IMR-90 (cell line): Measurements from ENCODE around the gene STX2. TPM values are rescaled to one million over a fixed set of nuclear protein-coding genes. Genes with fewer than 3 reads are reported as not detected.

Experiments used
- ATAC-seq: fragments of 200-7000 bp; cut with Tn5 transposase; 2 replicates; pipeline ENCODE4 v1.9.1; 2020; ENCODE audit warnings: low read depth, mild to moderate bottlenecking, moderate library complexity
- BruUV-seq: library from RNA; stranded (reverse); fragments of 400-500 nt; replicated peaks from 2 replicates; lab custom pipeline; 2021; lab: Mats Ljungman, UMichigan
- CTCF ChIA-PET: fragments of 300-600 bp; formaldehyde crosslinking; extraction: SDS; loops from one replicate; lab custom pipeline; 2021; ENCODE audit warnings: antibody characterized with exemption; lab: Yijun Ruan, JAX
- POLR2A ChIA-PET: fragments of 300-600 bp; sonication (Branson Sonifier 250); formaldehyde crosslinking; loops from one replicate; lab custom pipeline; 2022; ENCODE audit warnings: antibody characterized with exemption; ENCODE audit not compliant: unreplicated experiment; lab: Charles Lee
- DNase-seq: peaks from one replicate; pipeline ENCODE4 v3.0.0; 2013
- H2AFZ ChIP-seq: replicated peaks from 2 replicates; pipeline ENCODE3; 2013; ENCODE audit warnings: low read length, mild to moderate bottlenecking; ENCODE audit not compliant: poor library complexity
- H2AK5ac ChIP-seq: 2 replicates; pipeline ENCODE4 v1.6.1; 2013; ENCODE audit warnings: low read depth, low read length, inconsistent platforms
- H2AK9ac ChIP-seq: replicated peaks from 2 replicates; pipeline ENCODE3; 2013; ENCODE audit warnings: mild to moderate bottlenecking, low read depth, low read length, moderate library complexity; ENCODE audit not compliant: poor library complexity
- H2BK120ac ChIP-seq: 2 replicates; pipeline ENCODE4 v1.6.1; 2013; ENCODE audit warnings: low read depth, low read length, inconsistent platforms
- H2BK15ac ChIP-seq: 3 replicates; pipeline ENCODE4 v1.6.1; 2013; ENCODE audit warnings: low read depth, low read length, inconsistent platforms
- H2BK20ac ChIP-seq: 2 replicates; pipeline ENCODE4 v1.6.1; 2013; ENCODE audit warnings: low read depth, mild to moderate bottlenecking, inconsistent platforms, low read length, moderate library complexity
- H2BK5ac ChIP-seq: 2 replicates; pipeline ENCODE4 v1.6.1; 2013; ENCODE audit warnings: mild to moderate bottlenecking, low read depth, low read length, inconsistent platforms; ENCODE audit not compliant: poor library complexity, severe bottlenecking
- H3K14ac ChIP-seq: replicated peaks from 2 replicates; pipeline ENCODE4 v1.6.1; 2013; ENCODE audit warnings: low read depth, low read length, inconsistent platforms
- H3K18ac ChIP-seq: 2 replicates; pipeline ENCODE4 v1.6.1; 2013; ENCODE audit warnings: low read depth, low read length, control low read depth
- H3K23ac ChIP-seq: 2 replicates; pipeline ENCODE4 v1.6.1; 2013; ENCODE audit warnings: low read depth, low read length, inconsistent platforms
- H3K27ac ChIP-seq: 2 replicates; pipeline ENCODE4 v1.5.1; 2013; ENCODE audit warnings: mild to moderate bottlenecking, control low read depth, low read length; ENCODE audit not compliant: insufficient read depth
- H3K27me3 ChIP-seq: 2 replicates; pipeline ENCODE4 v1.6.1; 2013; ENCODE audit warnings: low read length; ENCODE audit not compliant: control insufficient read depth, insufficient read depth
- H3K36me3 ChIP-seq: 2 replicates; pipeline ENCODE4 v1.6.1; 2013; ENCODE audit warnings: low read length, mixed read lengths; ENCODE audit not compliant: control insufficient read depth, insufficient read depth
- H3K4ac ChIP-seq: 2 replicates; pipeline ENCODE4 v1.6.1; 2013; ENCODE audit warnings: low read depth, low read length, inconsistent platforms
- H3K4me1 ChIP-seq: 2 replicates; pipeline ENCODE4 v1.6.1; 2013; ENCODE audit warnings: low read length, mixed read lengths; ENCODE audit not compliant: control insufficient read depth, insufficient read depth
- H3K4me2 ChIP-seq: 2 replicates; pipeline ENCODE4 v1.6.1; 2013; ENCODE audit warnings: low read depth, mild to moderate bottlenecking, control low read depth, low read length, moderate library complexity
- H3K4me3 ChIP-seq: 2 replicates; pipeline ENCODE4 v1.5.1; 2013; ENCODE audit warnings: low read depth, mild to moderate bottlenecking, control low read depth, low read length, moderate library complexity; ENCODE audit not compliant: insufficient read depth
- H3K56ac ChIP-seq: 2 replicates; pipeline ENCODE4 v1.6.1; 2013; ENCODE audit warnings: low read length, inconsistent platforms; ENCODE audit not compliant: insufficient read depth; ENCODE audit errors: extremely low read depth
- H3K79me1 ChIP-seq, 2 experiments: 2 replicates each; pipeline ENCODE4 v1.6.1; 2013; ENCODE audit warnings: low read length in 2 of 2, inconsistent platforms in 1 of 2, low read depth in 1 of 2
- H3K9ac ChIP-seq: 2 replicates; pipeline ENCODE4 v1.6.1; 2013; ENCODE audit warnings: low read depth, low read length, control low read depth
- H3K9me1 ChIP-seq: 2 replicates; pipeline ENCODE4 v1.6.1; 2013; ENCODE audit warnings: low read length, inconsistent platforms; ENCODE audit not compliant: insufficient read depth
- H3K9me3 ChIP-seq: 2 replicates; pipeline ENCODE4 v1.6.1; 2013; ENCODE audit warnings: low read length; ENCODE audit not compliant: control insufficient read depth, insufficient read depth
- H4K20me1 ChIP-seq: 2 replicates; pipeline ENCODE4 v1.6.1; 2013; ENCODE audit warnings: low read length, inconsistent platforms; ENCODE audit not compliant: insufficient read depth
- H4K5ac ChIP-seq: 2 replicates; pipeline ENCODE4 v1.6.1; 2013; ENCODE audit warnings: mild to moderate bottlenecking, low read depth, low read length, control low read depth
- H4K8ac ChIP-seq, 2 experiments: 2 replicates each; pipeline ENCODE4 v1.6.1; 2013; ENCODE audit warnings: low read depth in 2 of 2, low read length in 2 of 2, control low read depth in 1 of 2, inconsistent platforms in 1 of 2
- H4K91ac ChIP-seq: 2 replicates; pipeline ENCODE4 v1.6.1; 2013; ENCODE audit warnings: low read depth, low read length, inconsistent platforms; ENCODE audit not compliant: insufficient read depth
- BHLHE40 ChIP-seq: fragments of 150-350 bp; IDR thresholded peaks from 2 replicates; pipeline ENCODE4 v1.6.1; 2016; ENCODE audit warnings: mild to moderate bottlenecking, low read depth, low read length
- FOS ChIP-seq: fragments of 150-350 bp; IDR thresholded peaks from 2 replicates; pipeline ENCODE4 v1.6.1; 2016; ENCODE audit warnings: low read depth, low read length
- MAZ ChIP-seq: IDR thresholded peaks from 2 replicates; pipeline ENCODE4 v1.6.1; 2012; ENCODE audit warnings: low read depth, mild to moderate bottlenecking, low read length, improper control_type of control experiment, moderate library complexity, borderline replicate concordance
- MXI1 ChIP-seq: IDR thresholded peaks from 2 replicates; pipeline ENCODE4 v1.6.1; 2012; ENCODE audit warnings: low read depth, mild to moderate bottlenecking, low read length, moderate library complexity, borderline replicate concordance
- NFE2L2 ChIP-seq: fragments of 150-350 bp; IDR thresholded peaks from 2 replicates; pipeline ENCODE4 v1.6.1; 2016; ENCODE audit warnings: low read depth, mild to moderate bottlenecking, low read length
- POLR2A ChIP-seq: IDR thresholded peaks from 2 replicates; pipeline ENCODE4 v1.6.1; 2012; ENCODE audit warnings: mild to moderate bottlenecking, low read depth, low read length
- SMC3 ChIP-seq: fragments of 150-350 bp; IDR thresholded peaks from 2 replicates; pipeline ENCODE4 v1.6.1; 2016; ENCODE audit warnings: low read depth, mild to moderate bottlenecking, antibody characterized with exemption, low read length, moderate library complexity
- USF2 ChIP-seq: fragments of 150-350 bp; IDR thresholded peaks from 2 replicates; pipeline ENCODE4 v1.6.1; 2017; ENCODE audit warnings: mild to moderate bottlenecking, antibody characterized with exemption, low read length, low read depth
- WGBS, 2 experiments: methylation state at CpG; one replicate each; pipeline versions ENCODE4 v1.1.5 to v1.1.7; 2013; ENCODE audit warnings: missing lambda C conversion rate in 2 of 2; ENCODE audit not compliant: insufficient read length in 1 of 2; ENCODE audit errors: extremely low coverage in 2 of 2; 5-methylcytosine and 5-hydroxymethylcytosine counted together
- dilution Hi-C: fragments of 300-500 bp; cut with HindIII; formaldehyde crosslinking; loops from one replicate; pipeline ENCODE4 v1.14.3; 2018; ENCODE audit warnings: low sequenced_read_pairs; ENCODE audit not compliant: unreplicated experiment
- in situ Hi-C: fragments of 300-500 bp; cut with MboI; formaldehyde crosslinking; loops from 3 replicates; pipeline ENCODE4 v1.14.3; 2019; ENCODE audit warnings: low sequenced_read_pairs, inconsistent platforms, mixed read lengths
- intact Hi-C: fragments of 100-400 bp; cut with micrococcal nuclease; formaldehyde crosslinking; loops from 2 replicates; pipeline ENCODE4 v1.10.0; 2022
- polyA plus RNA-seq, 3 experiments: library from polyadenylated mRNA; depleted of rRNA; stranded (reverse); fragments of >200 nt; gene quantifications; 2 replicates each; pipeline ENCODE4 v1.2.3, GENCODE V29; 2012; ENCODE audit warnings: low replicate concordance in 1 of 3
- total RNA-seq: library from RNA; depleted of rRNA; stranded (reverse); fragments of >200 nt; gene quantifications from 2 replicates; pipeline ENCODE4 v1.2.3, GENCODE V29; 2012
- TF ChIP-seq, protein P1 (sequence below): conservative IDR thresholded peaks from 2 replicates; pipeline ENCODE4 v1.5.1; 2012; ENCODE audit warnings: mild to moderate bottlenecking, low read depth, low read length, improper control_type of control experiment

STX2 gene
- total and polyA plus RNA-seq, 2 of the 4 experiments (the other 2 are of a cell fraction), result 26.9 to 32.5 TPM

GRCh38 chr12:130799051-130799450 lies 40.0 kb downstream of the STX2 start:
- dilution Hi-C loops, result no loop called here

More at GRCh38 chr12:130799051-130799450, 40.0 kb downstream of the STX2 start:
- H3K4me1 ChIP-seq, result no peaks in the 10 kb centered on the region
- no peak overlapping the region for H2BK120ac ChIP-seq
- intact Hi-C loops, result no loop called here
- H4K20me1 ChIP-seq, result no peaks in the 10 kb centered on the region
- H3K36me3 ChIP-seq, result peaks cover 35% of the 10 kb centered on the region
- in situ Hi-C loops, result no loop called here
- peaks cover 6 to 11% of the 10 kb centered on the region in 2 experiments; a peak in 1 of 4 replicates for H3K79me1 ChIP-seq
- no peaks in the 10 kb centered on the region for H3K9me1 ChIP-seq
- H3K14ac ChIP-seq, result no peak overlapping the region
- ChIA-PET POLR2A (no interaction called here), CTCF (no interaction called here)
- DNase-seq (peak; percentile 15), ATAC-seq (0 out of 2 replicates have a peak, but pooled peaks have one; percentile 14)
- no peak overlapping the region for H2AFZ ChIP-seq
- H2AK9ac ChIP-seq, result no peak overlapping the region
- no TSS peak for BruUV-seq
- no peak overlapping the region for H2AK5ac ChIP-seq
- H3K9ac ChIP-seq, result no peak overlapping the region
- no peak overlapping the region for H3K56ac ChIP-seq
- H3K18ac ChIP-seq, result no peak overlapping the region
- TF ChIP-seq USF2 (no peak), NFE2L2 (no peak), MAZ (no peak), BHLHE40 (no peak), SMC3 (no peak), POLR2A (no peak), FOS (no peak), MXI1 (no peak)
- TF ChIP-seq, protein P1, sequence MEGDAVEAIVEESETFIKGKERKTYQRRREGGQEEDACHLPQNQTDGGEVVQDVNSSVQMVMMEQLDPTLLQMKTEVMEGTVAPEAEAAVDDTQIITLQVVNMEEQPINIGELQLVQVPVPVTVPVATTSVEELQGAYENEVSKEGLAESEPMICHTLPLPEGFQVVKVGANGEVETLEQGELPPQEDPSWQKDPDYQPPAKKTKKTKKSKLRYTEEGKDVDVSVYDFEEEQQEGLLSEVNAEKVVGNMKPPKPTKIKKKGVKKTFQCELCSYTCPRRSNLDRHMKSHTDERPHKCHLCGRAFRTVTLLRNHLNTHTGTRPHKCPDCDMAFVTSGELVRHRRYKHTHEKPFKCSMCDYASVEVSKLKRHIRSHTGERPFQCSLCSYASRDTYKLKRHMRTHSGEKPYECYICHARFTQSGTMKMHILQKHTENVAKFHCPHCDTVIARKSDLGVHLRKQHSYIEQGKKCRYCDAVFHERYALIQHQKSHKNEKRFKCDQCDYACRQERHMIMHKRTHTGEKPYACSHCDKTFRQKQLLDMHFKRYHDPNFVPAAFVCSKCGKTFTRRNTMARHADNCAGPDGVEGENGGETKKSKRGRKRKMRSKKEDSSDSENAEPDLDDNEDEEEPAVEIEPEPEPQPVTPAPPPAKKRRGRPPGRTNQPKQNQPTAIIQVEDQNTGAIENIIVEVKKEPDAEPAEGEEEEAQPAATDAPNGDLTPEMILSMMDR, result no peak
- H2BK15ac ChIP-seq, result no peak overlapping the region
- no peak overlapping the region for H2BK5ac ChIP-seq
- no peak overlapping the region for H2BK20ac ChIP-seq
- no peak overlapping the region for H3K4me3 ChIP-seq
- H3K9me3 ChIP-seq, result no peaks in the 10 kb centered on the region
- no peak overlapping the region for H4K91ac ChIP-seq
- H3K4me2 ChIP-seq, result no peak overlapping the region
- WGBS, 2 experiments, result 100% methylated on average over 1 of the region's 4 CpGs; no CpG with 5 or more reads in 1 of the 2 experiments
- H4K8ac ChIP-seq, result no peak overlapping the region
- no peak overlapping the region for H3K27ac ChIP-seq
- no peak overlapping the region for H3K4ac ChIP-seq
- H3K27me3 ChIP-seq, result no peaks in the 10 kb centered on the region
- H3K23ac ChIP-seq, result no peak overlapping the region
- no peak overlapping the region for H4K5ac ChIP-seq
